Hepatocyte (in vitro differentiated cells): ENCODE data around the gene TMEM248.

ENCODE experiments used
- CTCF ChIP-seq: fragments of 200-600 bp; sonication (generic); IDR thresholded peaks from 2 replicates; pipeline ENCODE4 v1.5.1; 2016; ENCODE audit warnings: antibody characterized with exemption, mild to moderate bottlenecking; ENCODE audit not compliant: poor library complexity
- EZH2phosphoT487 ChIP-seq: fragments of 200-600 bp; sonication (generic); IDR thresholded peaks from one replicate; pipeline ENCODE4 v1.6.1; 2018; ENCODE audit warnings: antibody characterized with exemption, mild to moderate bottlenecking, low read depth, moderate library complexity; ENCODE audit not compliant: unreplicated experiment, severe bottlenecking

- TF ChIP-seq EZH2phosphoT487 (no peak), CTCF (no peak)
Observed at GRCh38 chr7:66903360-66904062, 17.5 kb upstream of the TMEM248 start.
